Smooth muscle cell (in vitro differentiated cells): ENCODE measurements around the gene L2HGDH. TPM values are rescaled to one million over a fixed set of nuclear protein-coding genes. Genes with fewer than 3 reads are reported as not detected.

Experiments
- DNase-seq: peaks from one replicate; lab custom pipeline; 2025; ENCODE audit not compliant: unreplicated experiment; lab: John Stamatoyannopoulos, UW
- H2AFZ ChIP-seq: fragments of 200-600 bp; sonication (generic); 2 replicates; pipeline ENCODE4 v1.6.0; 2016; ENCODE audit warnings: antibody characterized with exemption, low read depth, mild to moderate bottlenecking
- H3F3A ChIP-seq: fragments of 200-600 bp; sonication (generic); 2 replicates; pipeline ENCODE4 v1.6.0; 2017; ENCODE audit warnings: antibody characterized with exemption, low read depth
- H3K27ac ChIP-seq: fragments of 200-600 bp; sonication (generic); 2 replicates; pipeline ENCODE4 v1.5.1; 2016; ENCODE audit warnings: low read depth, mild to moderate bottlenecking
- H3K27me3 ChIP-seq: fragments of 200-600 bp; sonication (generic); 2 replicates; pipeline ENCODE4 v1.6.1; 2016; ENCODE audit warnings: low read depth, mild to moderate bottlenecking
- H3K36me3 ChIP-seq: fragments of 200-600 bp; sonication (generic); 2 replicates; pipeline ENCODE4 v1.5.1; 2016; ENCODE audit warnings: low read depth
- H3K4me1 ChIP-seq: fragments of 200-600 bp; sonication (generic); 2 replicates; pipeline ENCODE4 v1.5.1; 2016; ENCODE audit warnings: low read depth
- H3K4me2 ChIP-seq: fragments of 200-600 bp; sonication (generic); 2 replicates; pipeline ENCODE4 v1.6.0; 2016; ENCODE audit warnings: mild to moderate bottlenecking
- H3K4me3 ChIP-seq: fragments of 200-600 bp; sonication (generic); 2 replicates; pipeline ENCODE4 v1.5.1; 2016; ENCODE audit warnings: mild to moderate bottlenecking
- H3K79me2 ChIP-seq: fragments of 200-600 bp; sonication (generic); 2 replicates; pipeline ENCODE4 v1.6.0; 2016; ENCODE audit warnings: low read depth, mild to moderate bottlenecking
- H3K9ac ChIP-seq: fragments of 200-600 bp; sonication (generic); 2 replicates; pipeline ENCODE4 v1.6.0; 2016; ENCODE audit warnings: low read depth
- H3K9me3 ChIP-seq: fragments of 200-600 bp; sonication (generic); replicated peaks from 2 replicates; pipeline ENCODE4 v1.5.1; 2016; ENCODE audit warnings: low read depth
- H4K20me1 ChIP-seq: fragments of 200-600 bp; sonication (generic); 2 replicates; pipeline ENCODE4 v1.6.0; 2016; ENCODE audit warnings: low read depth
- WGBS: methylation state at CpG from one replicate; pipeline ENCODE4 v1.1.7; 2016; ENCODE audit warnings: low lambda C conversion rate; 5-methylcytosine and 5-hydroxymethylcytosine counted together
- polyA plus RNA-seq: library from polyadenylated mRNA; unstranded; fragments of >200 nt; fragmentation: Nextera tagmentation; extraction: Ambion mirVana; gene quantifications from 2 replicates; pipeline ENCODE4 v1.2.1, GENCODE V29; 2016
- total RNA-seq: library from RNA; depleted of rRNA; stranded (reverse); fragments of >200 nt; gene quantifications from 2 replicates; pipeline ENCODE4 v1.2.3, GENCODE V29; 2014
- TF ChIP-seq, protein P1 (sequence below): fragments of 200-600 bp; sonication (generic); IDR thresholded peaks from 2 replicates; pipeline ENCODE4 v1.5.1; 2017; ENCODE audit warnings: borderline replicate concordance, mild to moderate bottlenecking, antibody characterized with exemption; ENCODE audit not compliant: insufficient read depth, poor library complexity, severe bottlenecking

The L2HGDH gene
- total and polyA plus RNA-seq, 2 experiments from 2014 or later: 3.0 to 3.5 TPM

DNA sequence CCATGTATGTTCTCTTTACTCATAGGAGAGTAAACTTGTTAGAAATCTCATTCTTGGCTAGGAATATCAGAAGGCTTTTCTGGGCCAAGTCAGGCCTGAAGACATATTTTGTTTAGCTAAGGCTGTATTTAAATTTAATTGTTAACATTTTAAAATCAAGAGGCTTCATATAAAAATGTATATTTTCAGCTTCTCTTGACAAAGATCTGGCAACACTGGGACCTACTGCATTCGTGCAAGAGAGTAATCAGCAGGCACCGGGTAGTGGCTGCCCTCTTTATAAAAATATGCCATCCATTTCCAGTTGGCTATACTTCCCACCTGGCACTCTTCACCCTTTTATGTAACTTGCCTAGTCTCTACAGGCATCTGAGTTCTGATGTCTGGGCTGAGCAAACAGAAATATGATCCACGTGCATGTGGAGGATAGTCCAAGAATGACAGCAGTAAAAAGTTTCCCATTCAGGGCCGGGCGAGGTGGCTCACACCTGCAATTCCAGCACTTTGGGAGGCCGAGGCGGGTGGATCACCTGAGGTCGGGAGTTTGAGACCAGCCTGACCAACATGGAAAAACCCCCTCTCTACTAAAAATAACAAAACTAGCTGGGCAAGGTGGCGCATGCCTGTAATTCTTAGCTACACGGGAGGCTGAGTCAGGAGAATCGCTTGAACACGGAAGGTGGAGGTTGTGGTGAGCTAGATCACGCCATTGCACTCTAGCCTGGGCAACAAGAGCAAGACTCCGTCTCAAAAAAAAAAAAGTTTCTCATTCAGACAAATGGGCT, 78.7 kb downstream of the L2HGDH start:
- Histone ChIP-seq H3K4me2 (no peak overlapping the region), H4K20me1 (peaks cover 22% of the 10 kb centered on the region), H3K4me3 (no peak overlapping the region), H3K36me3 (no peaks in the 10 kb centered on the region), H3K27me3 (no peaks in the 10 kb centered on the region), H3K9ac (no peak overlapping the region), H3K9me3 (no peaks in the 10 kb centered on the region), H3K4me1 (peaks cover 7% of the 10 kb centered on the region), H3F3A (no peaks in the 10 kb centered on the region), H3K27ac (no peak overlapping the region), H2AFZ (no peak overlapping the region), H3K79me2 (peaks cover 22% of the 10 kb centered on the region)
- DNase-seq: no peak
- 97% methylated on average over 14 of the region's 14 CpGs for WGBS
- TF ChIP-seq, protein P1, sequence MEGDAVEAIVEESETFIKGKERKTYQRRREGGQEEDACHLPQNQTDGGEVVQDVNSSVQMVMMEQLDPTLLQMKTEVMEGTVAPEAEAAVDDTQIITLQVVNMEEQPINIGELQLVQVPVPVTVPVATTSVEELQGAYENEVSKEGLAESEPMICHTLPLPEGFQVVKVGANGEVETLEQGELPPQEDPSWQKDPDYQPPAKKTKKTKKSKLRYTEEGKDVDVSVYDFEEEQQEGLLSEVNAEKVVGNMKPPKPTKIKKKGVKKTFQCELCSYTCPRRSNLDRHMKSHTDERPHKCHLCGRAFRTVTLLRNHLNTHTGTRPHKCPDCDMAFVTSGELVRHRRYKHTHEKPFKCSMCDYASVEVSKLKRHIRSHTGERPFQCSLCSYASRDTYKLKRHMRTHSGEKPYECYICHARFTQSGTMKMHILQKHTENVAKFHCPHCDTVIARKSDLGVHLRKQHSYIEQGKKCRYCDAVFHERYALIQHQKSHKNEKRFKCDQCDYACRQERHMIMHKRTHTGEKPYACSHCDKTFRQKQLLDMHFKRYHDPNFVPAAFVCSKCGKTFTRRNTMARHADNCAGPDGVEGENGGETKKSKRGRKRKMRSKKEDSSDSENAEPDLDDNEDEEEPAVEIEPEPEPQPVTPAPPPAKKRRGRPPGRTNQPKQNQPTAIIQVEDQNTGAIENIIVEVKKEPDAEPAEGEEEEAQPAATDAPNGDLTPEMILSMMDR: no peak

GRCh38 chr14:50232276-50232642, 79.8 kb downstream of the L2HGDH start:
- Histone ChIP-seq H3K9me3 (no peaks in the 10 kb centered on the region), H3K4me1 (peaks cover 7% of the 10 kb centered on the region), H3K27me3 (no peaks in the 10 kb centered on the region), H3K27ac (peak overlapping the region; percentile 85), H3F3A (no peaks in the 10 kb centered on the region), H3K4me3 (peak overlapping the region; percentile 79), H2AFZ (peak overlapping the region; percentile 96), H3K9ac (peak overlapping the region; percentile 81), H4K20me1 (peaks cover 33% of the 10 kb centered on the region), H3K79me2 (peaks cover 33% of the 10 kb centered on the region), H3K36me3 (no peaks in the 10 kb centered on the region), H3K4me2 (peak overlapping the region; percentile 90)
- no peak for DNase-seq
- 38% methylated on average over 13 of the region's 13 CpGs for WGBS
- TF ChIP-seq, protein P1: no peak

DNA sequence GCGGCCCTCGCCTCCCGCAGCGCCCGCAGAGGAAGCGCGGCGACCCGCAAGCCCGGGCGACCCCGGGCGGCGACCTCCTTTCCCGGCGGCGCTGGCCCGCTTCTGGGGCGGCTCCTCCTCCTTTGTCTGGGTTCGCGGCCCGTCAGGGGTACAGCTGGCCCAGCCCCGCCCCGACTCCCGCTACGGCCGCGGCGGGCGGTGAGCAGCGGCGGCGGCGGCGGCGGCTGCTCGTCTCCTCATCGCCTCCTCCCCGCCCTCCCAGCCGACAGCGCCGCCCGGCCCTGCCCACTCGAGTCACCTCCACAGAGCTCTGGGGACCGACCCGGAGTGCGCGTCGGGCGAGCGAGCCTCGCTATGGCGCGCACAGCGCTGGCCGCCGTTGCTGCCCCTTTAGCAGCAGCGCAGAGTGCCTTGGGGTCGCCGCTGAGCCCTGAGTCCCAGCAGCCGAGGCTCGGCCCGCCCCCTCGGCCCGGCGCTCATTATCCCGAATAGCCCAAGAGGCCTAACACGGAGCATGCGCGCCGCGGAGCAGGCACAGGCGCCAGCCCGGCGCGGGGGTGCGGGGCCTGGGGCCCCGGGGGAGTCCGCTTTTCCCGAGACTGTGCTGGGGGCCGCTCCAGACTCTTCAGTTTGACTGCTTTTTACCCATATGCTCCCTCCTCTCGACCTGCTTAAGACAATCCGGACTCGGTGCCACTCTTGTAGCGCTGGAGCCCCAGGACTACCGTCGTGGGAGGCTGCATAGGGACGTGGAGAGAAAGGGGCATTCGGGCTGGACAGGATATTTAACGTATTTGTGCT, 80.4 kb downstream of the L2HGDH start, which contains the start of gene SOS2:
TSS of gene SOS2 (minus strand) at position 104 of the 801 bp plus-strand sequence. CDS start 295 bp downstream, outside the sequence.
- Histone ChIP-seq H3K27ac (peak within 1 kb of the TSS; percentile 85), H3F3A (no peaks in the 10 kb centered on the region), H3K4me3 (peak within 1 kb of the TSS; percentile 79), H3K9me3 (no peaks in the 10 kb centered on the region), H4K20me1 (peaks cover 39% of the 10 kb centered on the region), H3K36me3 (no peaks in the 10 kb centered on the region), H3K79me2 (peaks cover 38% of the 10 kb centered on the region), H3K9ac (peak within 1 kb of the TSS; percentile 83), H3K4me2 (peak within 1 kb of the TSS; percentile 90), H3K27me3 (no peaks in the 10 kb centered on the region), H3K4me1 (peaks cover 7% of the 10 kb centered on the region), H2AFZ (peak within 1 kb of the TSS; percentile 96)
- under 1% methylated on average over 71 of the region's 90 CpGs for WGBS
- DNase-seq: peak; percentile 91
- TF ChIP-seq, protein P1: no peak
